ENCODE measurements around the gene WDR5B. TPM values are rescaled to one million over a fixed set of nuclear protein-coding genes. Genes with fewer than 3 reads are reported as not detected.
A peak's percentile ranks its signal among the peaks of the same experiment; 100 is the strongest.

WDR5B gene
- total and polyA plus RNA-seq, 10 of the 15 experiments (the other 5 are each of a cell fraction or from before 2014, with no cell fraction given), result 1.7 to 7.9 (median 3.3) TPM

- DNase-seq (ENCODE audit: low read depth, low spot score) (peak; percentile 66), ATAC-seq (peak; percentile 69), FAIRE-seq (no peak)
- Histone ChIP-seq H3K4me2 (ENCODE audit: control insufficient read depth, insufficient read depth) (peak within 1 kb of the TSS; percentile 98), H2AFZ (ENCODE audit: control insufficient read depth, low read depth, low read length) (peak within 1 kb of the TSS; percentile 89), H4K20me1 (ENCODE audit: control insufficient read depth, insufficient read depth) (no peaks in the 10 kb centered on the region), H3K27ac (ENCODE audit: control insufficient read depth, insufficient read depth) (peak within 1 kb of the TSS; percentile 82), H3K27me3 (replicated peaks in 1 of 2; ENCODE audit: control insufficient read depth in 2 of 2, insufficient read depth in 2 of 2, low read length in 1 of 2) (no peaks in the 10 kb centered on the region), H3K4me3 (peak within 1 kb of the TSS; percentile 76), H3K79me2 (ENCODE audit: control insufficient read depth, insufficient read depth, low read length) (peaks cover 83% of the 10 kb centered on the region), H3K9ac (ENCODE audit: control insufficient read depth, insufficient read depth, low read length) (peak within 1 kb of the TSS; percentile 91), H3K4me1 (ENCODE audit: control insufficient read depth, insufficient read depth, low read length) (peaks cover 16% of the 10 kb centered on the region), H3K9me3 (replicated peaks; ENCODE audit: control insufficient read depth, insufficient read depth, low read length) (no peaks in the 10 kb centered on the region), H3K36me3 (ENCODE audit: control insufficient read depth in 2 of 2, insufficient read depth in 2 of 2, low read length in 1 of 2) (peaks cover 0 to 5% of the 10 kb centered on the region in 2 experiments; a peak in 2 of 4 replicates)
- ChIA-PET POLR2A (interaction anchor here (0.8 to 4.4 kb wide), 9 partner anchors 11 to 574 kb away, joined by 3 to 29 read pairs (median 7); partner anchors contain the start of gene WDR5B), CTCF (interaction anchor here (0.9 to 4.1 kb wide), 9 partner anchors 10 to 297 kb away, joined by 3 to 41 read pairs (median 9); partner anchors contain the start of genes PARP14 and WDR5B), SMC1A (ENCODE audit: uncharacterized antibody, unreplicated experiment) (interaction anchor here (1.0 to 5.3 kb wide), 9 partner anchors 19 to 837 kb away, joined by 3 to 59 read pairs (median 4); partner anchors contain the start of gene POLQ), RAD21 (ENCODE audit: unreplicated experiment) (interaction anchor here (0.8 to 4.8 kb wide), 11 partner anchors 18 to 836 kb away, joined by 3 to 56 read pairs (median 4); partner anchors contain the start of gene WDR5B)
- no TSS peak for BruUV-seq (replicated peaks)
- in situ Hi-C loops (cut with MboI) (no loop called here), intact Hi-C loops (cut with micrococcal nuclease; ENCODE audit: unreplicated experiment) (loop anchor here (5.0 to 10.0 kb wide), 3 partner anchors 76 to 838 kb away; partner anchors contain the start of gene POLQ)
- WGBS (ENCODE audit: insufficient coverage, insufficient replicate concordance, low lambda C conversion rate, missing lambda C conversion rate), result under 1% methylated on average over 31 of the region's 31 CpGs
- TF ChIP-seq RELB (IDR thresholded peaks at IDR 0.05; ENCODE audit: low read depth), result peak; percentile 100
- no peak for TF ChIP-seq ELK1 (IDR thresholded peaks at IDR 0.05; ENCODE audit: low read depth, low read length)
- no peak for TF ChIP-seq ZNF592 (IDR thresholded peaks at IDR 0.05)
- peak; percentile 49 for TF ChIP-seq CREB1 (IDR thresholded peaks at IDR 0.05; ENCODE audit: low read depth)
- TF ChIP-seq CHD1 (IDR thresholded peaks at IDR 0.05; ENCODE audit: low read depth, low read length), result no peak
- peak; percentile 71 for TF ChIP-seq MLLT1 (IDR thresholded peaks at IDR 0.05)
- no peak for TF ChIP-seq ZNF207 (IDR thresholded peaks at IDR 0.05; ENCODE audit: borderline replicate concordance)
- TF ChIP-seq ZNF687 (IDR thresholded peaks at IDR 0.05), result peak; percentile 47; the same call in 1 of the 2 replicates
Measured at GRCh38 chr3:122382888-122383666, 32.8 kb downstream of the WDR5B start, which contains the start of gene MIX23. TSS of gene MIX23 (minus strand) at chr3:122383231. CDS start at chr3:122383224, 7 bp downstream.

Measured in GM12878 (cell line).